GM18508 (cell line): ENCODE results near the gene MTNR1B.

ENCODE experiments used
- ATAC-seq: cut with Tn5 transposase; IDR thresholded peaks from one replicate; pipeline ENCODE4 v1.9.1; 2021; ENCODE audit warnings: moderate number of reproducible peaks; ENCODE audit not compliant: insufficient read depth, unreplicated experiment

Gene MTNR1B

GRCh38 chr11:92976681-92977080, 7.2 kb downstream of the MTNR1B start:
- ATAC-seq, result no peak

GRCh38 chr11:92977401-92977800, 8.0 kb downstream of the MTNR1B start:
- ATAC-seq, result no peak

- ATAC-seq, result no peak
These were observed 9.0 kb downstream of the MTNR1B start for GRCh38 chr11:92978271-92979111.

GRCh38 chr11:92979176-92979575, 9.7 kb downstream of the MTNR1B start:
- ATAC-seq, result no peak

GRCh38 chr11:92980312-92980711, 10.9 kb downstream of the MTNR1B start:
- no peak for ATAC-seq

GRCh38 chr11:92981508-92982043, 12.1 kb downstream of the MTNR1B start:
- no peak for ATAC-seq

GRCh38 chr11:92986585-92986984, 17.1 kb downstream of the MTNR1B start:
- no peak for ATAC-seq

GRCh38 chr11:92993004-92993403, 23.6 kb downstream of the MTNR1B start:
- ATAC-seq, result no peak

GRCh38 chr11:93000511-93001476, 31.3 kb downstream of the MTNR1B start:
- no peak for ATAC-seq

- no peak for ATAC-seq
These were observed 32.4 kb downstream of the MTNR1B start for GRCh38 chr11:93001806-93002205.

GRCh38 chr11:93002380-93002779, 32.9 kb downstream of the MTNR1B start:
- no peak for ATAC-seq

GRCh38 chr11:93005239-93005638, 35.8 kb downstream of the MTNR1B start:
- no peak for ATAC-seq

- ATAC-seq, result no peak
These were observed 44.2 kb downstream of the MTNR1B start for GRCh38 chr11:93013646-93014045.

GRCh38 chr11:93016595-93016994, 47.1 kb downstream of the MTNR1B start:
- no peak for ATAC-seq

GRCh38 chr11:93017821-93018690, 48.6 kb downstream of the MTNR1B start:
- no peak for ATAC-seq

- ATAC-seq, result no peak
These were observed 51.0 kb downstream of the MTNR1B start for GRCh38 chr11:93020248-93021046.

- ATAC-seq, result no peak
These were observed 54.9 kb downstream of the MTNR1B start for GRCh38 chr11:93024369-93024768.

GRCh38 chr11:93025558-93026255, 56.3 kb downstream of the MTNR1B start:
- no peak for ATAC-seq
